GM18507 (cell line): ENCODE results near the gene STS.

ENCODE experiments used
- DNase-seq: peaks from one replicate; pipeline ENCODE4 v3.0.0; 2011; ENCODE audit warnings: low read depth; ENCODE audit not compliant: insufficient read length; ENCODE audit errors: extremely low spot score
- FAIRE-seq: peaks from 2 replicates; lab custom pipeline; 2011; peaks lifted over from hg19 to GRCh38; lab: Jason Lieb, UNC

The STS gene

GRCh38 chrX:7133050-7133440, 14.5 kb upstream of the STS start:
- DNase-seq (no peak), FAIRE-seq (no peak)

DNA sequence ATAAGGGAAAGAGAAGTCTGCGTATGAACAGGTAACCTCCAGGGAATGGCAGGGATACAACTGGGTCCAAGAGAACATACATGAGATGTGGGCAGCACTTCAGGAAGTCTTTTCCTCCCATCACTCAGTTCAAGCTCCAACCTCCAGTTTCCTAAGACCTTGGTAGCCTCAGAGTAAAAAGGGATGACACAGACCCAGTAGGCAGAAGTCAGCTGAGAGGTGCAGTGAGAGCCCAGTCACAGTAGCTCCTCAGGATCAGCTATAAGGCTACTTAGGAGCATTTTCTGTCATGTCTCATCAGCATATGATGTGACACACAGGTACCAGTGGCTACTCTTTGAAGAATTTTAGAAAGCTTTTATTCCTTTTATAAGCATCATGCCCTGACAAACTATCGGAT, 12.5 kb upstream of the STS start:
- FAIRE-seq: peak; percentile 5
- DNase-seq: no peak

DNA sequence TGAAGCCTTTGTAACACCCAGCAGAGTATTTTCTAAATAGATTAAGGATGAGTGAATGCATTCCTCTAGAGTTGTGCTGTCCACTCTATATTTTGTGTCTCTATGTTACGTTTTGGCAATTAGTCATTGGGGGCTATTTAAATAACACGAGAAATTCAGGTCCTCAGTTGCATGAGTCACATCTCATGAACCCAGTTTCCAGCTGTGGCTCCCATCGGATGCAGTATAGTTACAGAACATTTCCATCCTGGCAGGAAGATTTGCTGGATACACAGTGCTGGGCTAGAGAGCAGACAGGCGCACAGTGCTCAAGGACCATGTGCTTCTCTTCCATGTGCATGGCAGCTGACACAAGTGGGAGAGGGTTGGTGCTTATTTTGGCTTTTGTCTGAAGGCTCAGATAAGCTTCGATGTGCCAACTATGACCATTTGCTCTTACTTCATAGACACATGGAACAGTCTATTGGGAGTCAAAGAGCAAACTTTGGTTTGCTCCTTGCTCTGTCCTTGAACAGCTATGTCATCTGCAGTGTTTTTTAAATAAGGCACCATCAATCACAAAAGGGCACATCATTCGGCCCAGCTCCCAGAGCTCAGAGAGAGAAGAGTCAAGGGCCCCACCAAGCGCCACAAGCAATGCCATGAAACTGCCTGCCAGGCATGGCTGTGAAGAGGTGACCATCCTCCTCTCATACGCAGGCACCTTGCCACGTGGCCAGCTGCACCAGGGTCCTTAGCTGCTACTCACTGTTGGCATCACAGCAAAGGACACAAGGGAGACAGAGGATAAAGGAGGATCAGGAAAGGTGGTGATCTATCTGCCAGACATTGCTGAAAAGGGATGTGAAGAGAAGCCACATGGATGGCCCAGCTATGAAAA, 8.1 kb upstream of the STS start:
- DNase-seq: no peak
- FAIRE-seq: peak; percentile 24

DNA sequence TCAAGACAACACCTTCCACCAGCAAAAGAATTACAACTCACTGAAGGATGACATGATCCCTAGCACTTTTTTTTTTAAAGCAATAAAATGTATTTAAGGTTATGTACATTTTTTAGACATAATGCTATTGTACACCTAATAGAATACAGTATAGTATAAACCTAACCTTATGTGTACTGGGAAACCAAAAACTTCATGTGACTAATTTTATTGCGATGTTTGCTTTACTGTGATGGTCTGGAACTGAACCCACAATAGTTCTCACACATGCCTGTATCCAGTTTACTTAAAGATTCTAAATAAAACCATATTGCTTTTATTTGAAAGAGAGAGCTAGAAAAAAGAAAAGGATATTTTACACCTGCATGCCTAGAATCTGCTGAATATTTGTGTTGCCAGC, 4.4 kb upstream of the STS start:
- FAIRE-seq (no peak), DNase-seq (no peak)

GRCh38 chrX:7143941-7144525, 3.5 kb upstream of the STS start:
- no peak for DNase-seq
- FAIRE-seq: no peak

DNA sequence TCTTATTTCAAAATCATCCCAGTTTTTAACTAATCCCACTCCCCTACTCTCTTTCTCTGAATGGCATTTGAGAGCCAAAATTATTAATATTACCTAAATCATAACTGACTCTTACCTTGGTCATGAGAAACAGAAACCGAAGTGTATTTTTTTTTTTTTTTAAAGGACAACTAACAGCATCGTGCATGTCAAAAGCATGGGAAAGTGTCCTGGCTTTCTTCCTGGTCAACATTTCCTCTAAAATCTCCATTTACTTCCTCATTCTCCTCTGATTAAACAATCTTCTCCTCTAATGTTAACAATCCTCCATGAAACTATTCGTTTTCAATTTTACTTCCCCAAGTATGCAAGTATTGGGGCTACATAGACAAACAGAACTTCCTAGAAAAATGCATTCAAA, 2.1 kb upstream of the STS start:
- no peak for DNase-seq
- FAIRE-seq: no peak

DNA sequence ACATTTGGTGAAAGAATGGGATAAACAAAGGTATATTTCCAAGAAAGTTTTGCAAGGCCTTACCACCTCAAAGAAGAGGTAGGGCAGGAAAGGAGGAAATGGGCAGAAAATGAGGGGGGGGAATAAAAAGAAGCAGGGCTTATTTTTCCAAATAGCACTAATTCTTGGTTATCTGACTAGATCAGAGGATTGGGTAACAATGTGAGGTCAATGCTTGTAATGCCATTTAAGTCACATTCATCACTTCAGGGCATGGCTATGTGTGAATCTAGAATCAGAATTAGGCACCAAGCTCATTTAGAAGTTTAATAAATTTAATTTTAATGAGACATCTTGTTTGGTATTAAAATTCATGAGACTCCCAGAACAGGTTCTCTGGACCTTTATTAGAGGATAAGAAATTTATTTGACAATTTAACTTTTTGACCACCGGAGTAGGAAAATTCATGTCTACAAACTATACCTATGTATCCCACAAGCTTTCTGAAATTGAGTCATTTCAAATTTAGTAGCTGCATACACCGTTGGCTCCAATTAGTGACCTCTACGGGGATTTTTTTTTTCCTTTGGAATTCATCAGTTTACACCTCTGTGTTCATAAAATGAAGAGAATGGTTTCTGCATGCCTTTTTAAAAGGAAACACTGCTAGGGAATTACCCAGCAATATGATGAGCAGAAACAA, 1.4 kb upstream of the STS start:
- FAIRE-seq (peak; percentile 56), DNase-seq (no peak)

DNA sequence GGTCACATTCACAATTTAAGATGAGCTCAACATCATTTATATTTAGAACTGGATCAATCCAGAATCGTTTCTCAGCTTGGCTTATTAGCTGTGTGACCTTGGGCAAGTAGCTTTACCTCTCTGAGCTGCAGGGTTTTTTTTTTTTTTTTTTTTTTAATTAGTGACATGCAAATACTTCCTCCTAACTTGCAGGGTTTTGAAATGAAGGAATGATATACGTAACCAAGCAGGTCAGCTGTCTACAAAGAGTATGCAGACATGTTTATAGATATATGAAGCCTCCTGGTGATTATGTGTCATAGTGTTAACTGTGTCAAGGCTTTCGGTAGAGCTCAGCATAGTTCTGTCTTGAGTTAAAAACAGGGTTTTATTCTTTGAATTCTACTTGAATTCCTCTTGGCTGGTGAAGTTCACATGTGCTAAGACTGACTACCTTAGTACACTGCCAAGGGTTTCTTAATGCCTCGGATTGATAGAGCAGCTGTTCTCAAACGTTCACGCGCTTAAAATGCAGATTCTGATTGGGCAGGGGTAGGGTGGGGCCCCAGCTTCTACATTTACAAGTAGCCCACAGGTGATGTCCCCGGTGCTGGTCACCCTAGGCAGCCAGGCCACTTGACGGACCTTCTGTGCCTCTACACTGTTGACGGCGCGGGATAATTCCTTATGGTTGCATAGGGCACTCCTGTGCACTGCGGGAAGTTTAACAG, 654 bp upstream of the STS start:
- DNase-seq (no peak), FAIRE-seq (peak; percentile 76)

- FAIRE-seq (peak; percentile 87), DNase-seq (peak; percentile 62)
Observed at GRCh38 chrX:7147978-7148854, 704 bp downstream of the STS start, which contains the start of gene PUDP. PUDP (minus strand) TSS chrX:7148153; CDS start chrX:7148113, 40 bp downstream.

DNA sequence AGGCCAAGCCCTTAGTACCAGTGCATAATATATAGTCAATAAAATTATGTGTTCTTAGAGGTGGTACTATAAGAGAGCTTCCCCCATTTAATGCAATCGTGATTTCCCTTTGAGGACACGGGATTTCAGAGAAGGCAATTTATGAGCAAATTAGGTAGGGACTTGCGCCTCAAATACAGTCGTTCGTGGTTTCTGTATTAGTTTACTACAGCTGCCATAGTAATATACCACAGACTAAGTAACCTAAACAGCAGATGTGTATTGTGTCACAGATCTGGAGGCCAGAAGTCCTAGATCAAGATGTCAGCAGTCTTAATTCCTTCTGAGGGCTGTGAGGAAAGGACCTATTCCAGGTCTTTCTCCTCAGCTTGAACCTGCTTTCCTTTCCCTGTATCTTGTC, 1.9 kb downstream of the STS start:
- FAIRE-seq (no peak), DNase-seq (no peak)

DNA sequence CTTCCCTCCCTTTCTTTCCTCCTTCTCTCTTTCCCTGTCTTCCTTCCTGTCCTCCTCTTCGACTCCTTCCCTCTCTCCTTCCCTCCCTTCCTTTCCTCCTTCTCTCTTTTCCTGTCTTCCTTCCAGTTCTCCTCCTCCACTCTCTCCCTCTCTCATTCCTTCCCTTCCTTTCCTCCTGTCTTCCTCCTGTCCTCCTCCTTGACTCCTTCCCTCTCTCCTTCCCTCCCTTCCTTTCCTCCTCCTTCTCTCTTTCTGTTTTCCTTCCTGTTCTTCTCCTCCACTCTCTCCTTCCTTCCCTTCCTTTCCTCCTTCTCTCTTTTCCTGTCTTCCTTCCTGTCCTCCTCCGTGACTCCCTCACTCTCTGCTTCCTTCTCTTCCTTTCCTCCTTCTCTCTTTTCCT, 5.7 kb downstream of the STS start:
- no peak for DNase-seq
- FAIRE-seq: no peak

DNA sequence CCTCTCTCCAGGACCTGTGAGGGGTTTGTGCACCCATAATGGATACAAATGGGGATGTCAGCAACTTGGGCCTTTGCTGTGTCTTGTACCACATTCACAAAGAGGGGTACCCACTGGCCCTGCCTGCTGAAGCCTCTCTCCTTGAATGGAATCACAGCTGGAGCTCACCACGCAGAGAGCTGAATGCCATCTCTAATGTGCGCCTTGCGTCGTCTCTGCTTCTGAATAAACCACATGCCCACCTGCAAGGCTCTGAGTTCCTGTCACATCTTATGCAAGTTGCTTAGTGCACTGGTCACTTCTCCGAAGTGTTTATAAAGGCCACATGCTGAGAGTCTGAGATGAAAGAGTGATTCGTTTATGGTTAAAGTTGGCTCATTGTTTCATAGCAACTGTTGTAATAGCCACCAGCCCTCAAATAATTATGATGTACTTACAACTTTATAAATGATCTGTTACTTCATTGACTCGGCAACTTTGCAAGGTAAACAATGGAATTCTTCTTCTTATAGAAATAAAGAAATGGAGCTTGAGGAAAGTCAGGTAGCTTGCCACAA, 6.6 kb downstream of the STS start:
- no peak for FAIRE-seq
- no peak for DNase-seq

DNA sequence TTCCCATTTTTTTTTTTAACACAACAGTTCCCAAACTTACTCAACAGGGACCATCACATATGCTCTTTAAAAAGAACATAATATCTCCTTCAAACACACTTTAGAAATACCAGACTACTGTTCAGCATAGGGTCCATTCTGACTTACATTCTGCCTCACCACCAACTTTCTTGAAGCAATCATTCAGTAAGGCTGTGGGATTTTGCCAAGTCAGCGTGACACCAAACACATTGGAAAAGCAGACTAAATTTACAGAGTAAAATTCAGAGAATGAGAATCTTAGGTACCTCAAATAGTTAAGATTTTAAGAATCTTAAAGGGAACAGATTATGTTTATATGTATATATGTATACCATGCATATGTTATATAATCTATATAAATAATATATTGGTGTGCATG, 7.7 kb downstream of the STS start:
- FAIRE-seq (no peak), DNase-seq (no peak)

GRCh38 chrX:7156879-7157278, 9.4 kb downstream of the STS start:
- FAIRE-seq (peak; percentile 29), DNase-seq (no peak)

GRCh38 chrX:7158468-7158990, 11.0 kb downstream of the STS start:
- FAIRE-seq (no peak), DNase-seq (no peak)

DNA sequence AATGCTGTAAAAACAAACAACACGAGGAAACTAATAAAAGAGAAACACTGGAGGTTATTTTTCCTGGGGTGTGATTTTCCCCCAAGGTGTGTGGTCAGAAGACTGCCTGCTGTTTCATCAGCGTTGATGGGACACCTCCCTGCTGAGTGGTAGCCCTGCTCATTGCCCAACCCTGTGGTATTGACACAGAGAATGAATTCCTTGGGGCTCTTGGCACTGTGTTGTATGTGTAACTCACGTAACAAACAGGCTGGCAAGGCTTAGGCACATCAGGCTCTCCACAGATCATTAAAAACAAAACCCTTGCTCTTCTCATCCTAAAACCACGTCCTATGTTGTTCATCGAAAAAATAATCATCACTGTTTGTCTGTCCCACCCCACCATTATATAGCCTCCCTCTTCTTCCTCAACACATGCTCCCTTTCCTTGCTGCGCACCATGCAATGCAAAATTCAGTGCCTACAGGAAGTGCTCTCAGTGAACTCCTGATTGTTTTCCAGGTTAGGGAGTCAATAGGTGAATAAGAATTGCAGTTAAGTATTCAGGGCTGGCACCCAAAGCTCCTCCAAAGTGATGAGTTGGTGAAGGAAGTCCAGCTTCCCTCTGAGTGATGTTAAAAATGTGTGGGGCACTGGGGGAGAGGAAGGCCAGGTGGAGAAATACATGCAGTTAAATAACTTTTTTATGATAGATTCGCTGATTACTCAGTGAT, 11.8 kb downstream of the STS start:
- no peak for DNase-seq
- no peak for FAIRE-seq

GRCh38 chrX:7163146-7163677, 15.7 kb downstream of the STS start:
- no peak for DNase-seq
- no peak for FAIRE-seq

DNA sequence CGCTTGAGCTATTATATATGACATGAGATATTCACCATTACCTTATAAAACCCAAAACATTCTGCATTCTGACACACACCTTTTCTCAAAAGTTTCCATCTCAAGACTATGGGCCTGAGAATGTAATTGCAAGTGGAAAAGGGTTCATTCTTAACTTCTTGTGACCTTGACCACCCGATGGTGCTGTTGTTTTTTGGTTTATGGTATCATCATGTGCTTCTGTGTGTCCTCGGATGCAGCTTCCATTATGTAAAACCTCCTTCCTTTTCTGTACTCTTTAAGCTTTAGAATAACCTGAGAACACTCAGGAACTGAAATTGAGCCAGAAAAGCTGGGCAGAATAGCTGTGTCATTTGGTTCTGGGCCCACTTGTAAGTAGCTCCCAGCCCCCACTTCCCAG, 16.7 kb downstream of the STS start:
- DNase-seq (no peak), FAIRE-seq (peak; percentile 48)
